DOHH2 (cell line): ENCODE data around the gene BHLHE40.
"Not testable (repeated sequence)": the region's sequence is repeated elsewhere in the genome, so short reads cannot be mapped to it uniquely, and the experiment has no call there.

Experiments used
- H3F3A ChIP-seq: fragments of 200-600 bp; sonication (generic), shearing (Covaris generic); 2 replicates; pipeline ENCODE4 v1.6.0; 2016; ENCODE audit warnings: antibody characterized with exemption, mild to moderate bottlenecking; ENCODE audit not compliant: control insufficient read depth, insufficient read depth
- H3K27ac ChIP-seq: fragments of 200-600 bp; sonication (generic); 2 replicates; pipeline ENCODE4 v1.5.1; 2014; ENCODE audit warnings: low read depth, mild to moderate bottlenecking, low read length, moderate library complexity
- H3K27me3 ChIP-seq: fragments of 200-600 bp; sonication (generic); 2 replicates; pipeline ENCODE4 v1.6.1; 2014; ENCODE audit warnings: mild to moderate bottlenecking, low read length, mixed read lengths; ENCODE audit not compliant: control insufficient read depth
- H3K36me3 ChIP-seq: fragments of 200-600 bp; sonication (generic); 2 replicates; pipeline ENCODE4 v1.6.1; 2014; ENCODE audit warnings: mild to moderate bottlenecking, low read length, moderate library complexity, mixed read lengths; ENCODE audit not compliant: control insufficient read depth
- H3K4me1 ChIP-seq: fragments of 200-600 bp; sonication (generic); 2 replicates; pipeline ENCODE4 v1.6.1; 2014; ENCODE audit warnings: mild to moderate bottlenecking, low read length, mixed read lengths; ENCODE audit not compliant: control insufficient read depth
- H3K4me2 ChIP-seq: fragments of 200-600 bp; sonication (generic); 2 replicates; pipeline ENCODE4 v1.6.0; 2014; ENCODE audit warnings: mild to moderate bottlenecking, low read length, moderate library complexity
- H3K4me3 ChIP-seq: fragments of 200-600 bp; sonication (generic); 2 replicates; pipeline ENCODE4 v1.5.1; 2014; ENCODE audit warnings: mild to moderate bottlenecking, low read length, mixed read lengths
- H3K79me2 ChIP-seq: fragments of 200-600 bp; sonication (generic); 2 replicates; pipeline ENCODE4 v1.6.1; 2014; ENCODE audit warnings: mild to moderate bottlenecking, low read length, mixed read lengths; ENCODE audit not compliant: control insufficient read depth
- H3K9me2 ChIP-seq: fragments of 200-600 bp; sonication (generic); replicated peaks from 2 replicates; pipeline ENCODE4 v1.6.1; 2014; ENCODE audit warnings: mild to moderate bottlenecking, low read length, mixed read lengths; ENCODE audit not compliant: control insufficient read depth
- H3K9me3 ChIP-seq: fragments of 200-600 bp; sonication (generic); 2 replicates; pipeline ENCODE4 v1.6.1; 2014; ENCODE audit warnings: antibody characterized with exemption, low read length, mixed read lengths; ENCODE audit not compliant: control insufficient read depth, insufficient read depth
- H4K20me1 ChIP-seq: fragments of 200-600 bp; sonication (generic); 2 replicates; pipeline ENCODE4 v1.6.0; 2014; ENCODE audit warnings: low read depth, mild to moderate bottlenecking, antibody characterized with exemption, low read length, moderate library complexity; ENCODE audit not compliant: control insufficient read depth, insufficient read depth
- EZH2phosphoT487 ChIP-seq: fragments of 200-600 bp; sonication (generic); IDR thresholded peaks from 2 replicates; pipeline ENCODE4 v1.6.1; 2017; ENCODE audit warnings: borderline replicate concordance, mild to moderate bottlenecking, antibody characterized with exemption, low read length, moderate library complexity, mixed read lengths
- TF ChIP-seq, protein P1 (sequence below): fragments of 200-600 bp; sonication (generic); IDR thresholded peaks from one replicate; pipeline ENCODE4 v1.5.1; 2014; ENCODE audit warnings: antibody characterized with exemption, mild to moderate bottlenecking, low read depth, low read length; ENCODE audit not compliant: poor library complexity, severe bottlenecking

BHLHE40 gene

DNA sequence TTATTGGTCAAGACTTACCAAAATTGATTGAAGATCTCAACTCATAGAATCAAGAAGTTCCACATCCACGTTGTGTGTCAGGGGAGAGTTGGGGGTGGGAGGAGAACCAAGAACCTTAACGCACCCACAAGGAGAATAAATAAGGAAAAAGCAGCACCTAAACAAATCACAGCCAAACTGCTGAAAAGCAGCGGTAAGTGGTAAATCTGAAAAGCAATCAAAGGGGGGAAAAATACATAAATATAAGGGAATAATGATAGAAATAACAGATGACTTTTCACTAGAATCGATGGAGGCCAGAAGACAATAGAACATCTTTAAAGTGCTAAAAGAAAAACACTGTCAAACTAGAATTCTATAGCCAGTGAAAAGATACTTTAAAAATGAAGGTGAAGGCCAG, 20.1 kb upstream of the BHLHE40 start:
- no peaks in the 10 kb centered on the region for H3K27me3 ChIP-seq
- H3K79me2 ChIP-seq: no peaks in the 10 kb centered on the region
- no peaks in the 10 kb centered on the region for H3K9me2 ChIP-seq
- H4K20me1 ChIP-seq: no peaks in the 10 kb centered on the region
- H3K36me3 ChIP-seq: no peaks in the 10 kb centered on the region
- TF ChIP-seq, protein P1, sequence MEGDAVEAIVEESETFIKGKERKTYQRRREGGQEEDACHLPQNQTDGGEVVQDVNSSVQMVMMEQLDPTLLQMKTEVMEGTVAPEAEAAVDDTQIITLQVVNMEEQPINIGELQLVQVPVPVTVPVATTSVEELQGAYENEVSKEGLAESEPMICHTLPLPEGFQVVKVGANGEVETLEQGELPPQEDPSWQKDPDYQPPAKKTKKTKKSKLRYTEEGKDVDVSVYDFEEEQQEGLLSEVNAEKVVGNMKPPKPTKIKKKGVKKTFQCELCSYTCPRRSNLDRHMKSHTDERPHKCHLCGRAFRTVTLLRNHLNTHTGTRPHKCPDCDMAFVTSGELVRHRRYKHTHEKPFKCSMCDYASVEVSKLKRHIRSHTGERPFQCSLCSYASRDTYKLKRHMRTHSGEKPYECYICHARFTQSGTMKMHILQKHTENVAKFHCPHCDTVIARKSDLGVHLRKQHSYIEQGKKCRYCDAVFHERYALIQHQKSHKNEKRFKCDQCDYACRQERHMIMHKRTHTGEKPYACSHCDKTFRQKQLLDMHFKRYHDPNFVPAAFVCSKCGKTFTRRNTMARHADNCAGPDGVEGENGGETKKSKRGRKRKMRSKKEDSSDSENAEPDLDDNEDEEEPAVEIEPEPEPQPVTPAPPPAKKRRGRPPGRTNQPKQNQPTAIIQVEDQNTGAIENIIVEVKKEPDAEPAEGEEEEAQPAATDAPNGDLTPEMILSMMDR: no peak
- TF ChIP-seq EZH2phosphoT487: no peak
- H3K27ac ChIP-seq: no peak overlapping the region
- H3F3A ChIP-seq: no peaks in the 10 kb centered on the region
- H3K9me3 ChIP-seq: peaks cover 6% of the 10 kb centered on the region
- no peak overlapping the region for H3K4me3 ChIP-seq
- no peak overlapping the region for H3K4me2 ChIP-seq
- no peaks in the 10 kb centered on the region for H3K4me1 ChIP-seq

DNA sequence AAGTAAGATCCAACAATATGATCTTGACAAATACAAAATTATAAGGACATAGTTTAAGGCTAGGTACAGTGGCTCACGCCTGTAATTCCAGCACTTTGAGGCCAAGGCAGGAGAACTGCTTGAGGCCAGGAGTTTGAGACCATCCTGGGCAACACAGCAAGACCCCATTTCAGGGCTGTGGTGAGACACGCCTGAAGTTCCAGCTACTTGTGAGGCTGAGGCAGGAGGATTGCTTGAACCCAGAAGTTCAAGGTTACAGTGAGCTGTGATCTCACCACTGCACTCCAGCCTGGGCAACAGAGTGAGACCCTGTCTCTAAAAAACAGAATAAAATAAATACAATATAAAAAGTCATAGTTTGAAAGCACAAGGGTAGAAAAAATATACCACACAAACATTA, 17.4 kb upstream of the BHLHE40 start:
- H3K27ac ChIP-seq, H3K79me2 ChIP-seq, H3K4me2 ChIP-seq, H3K36me3 ChIP-seq, H3K9me3 ChIP-seq, H3F3A ChIP-seq, H3K9me2 ChIP-seq, H4K20me1 ChIP-seq, H3K4me1 ChIP-seq, H3K27me3 ChIP-seq, H3K4me3 ChIP-seq: not testable (repeated sequence)

GRCh38 chr3:4963669-4964570, 15.3 kb upstream of the BHLHE40 start:
- Histone ChIP-seq H3K9me2 (no peaks in the 10 kb centered on the region), H3K4me3 (no peak overlapping the region), H3K4me2 (no peak overlapping the region), H3K27ac (no peak overlapping the region), H3K9me3 (peaks cover 5% of the 10 kb centered on the region), H3K4me1 (no peaks in the 10 kb centered on the region), H3K79me2 (no peaks in the 10 kb centered on the region), H3K27me3 (no peaks in the 10 kb centered on the region), H4K20me1 (no peaks in the 10 kb centered on the region), H3F3A (no peaks in the 10 kb centered on the region), H3K36me3 (no peaks in the 10 kb centered on the region)
- TF ChIP-seq EZH2phosphoT487: no peak
- TF ChIP-seq, protein P1: no peak

- H3K9me2 ChIP-seq, H3K27me3 ChIP-seq, H3K79me2 ChIP-seq, H3K36me3 ChIP-seq, H3K9me3 ChIP-seq, H3K4me2 ChIP-seq, H3F3A ChIP-seq, H3K27ac ChIP-seq, H3K4me3 ChIP-seq, H4K20me1 ChIP-seq, H3K4me1 ChIP-seq: not testable (repeated sequence)
These were observed 13.2 kb upstream of the BHLHE40 start for GRCh38 chr3:4966006-4966405.

GRCh38 chr3:4967683-4968082, 11.6 kb upstream of the BHLHE40 start:
- H3K79me2 ChIP-seq, H3K36me3 ChIP-seq, H3K27me3 ChIP-seq, H3K27ac ChIP-seq, H3F3A ChIP-seq, H4K20me1 ChIP-seq, H3K4me2 ChIP-seq, H3K4me1 ChIP-seq, H3K4me3 ChIP-seq, H3K9me2 ChIP-seq, H3K9me3 ChIP-seq: not testable (repeated sequence)

- not testable (repeated sequence) for H3K36me3 ChIP-seq, H3K4me1 ChIP-seq, H3K9me2 ChIP-seq, H3K4me3 ChIP-seq, H3K4me2 ChIP-seq, H4K20me1 ChIP-seq, H3K27ac ChIP-seq, H3K9me3 ChIP-seq, H3K79me2 ChIP-seq, H3F3A ChIP-seq
- peaks cover 20% of the 10 kb centered on the region for H3K27me3 ChIP-seq
These were observed 7.8 kb upstream of the BHLHE40 start for GRCh38 chr3:4971437-4971836.
